ENCODE data around the gene SHB.

DNA sequence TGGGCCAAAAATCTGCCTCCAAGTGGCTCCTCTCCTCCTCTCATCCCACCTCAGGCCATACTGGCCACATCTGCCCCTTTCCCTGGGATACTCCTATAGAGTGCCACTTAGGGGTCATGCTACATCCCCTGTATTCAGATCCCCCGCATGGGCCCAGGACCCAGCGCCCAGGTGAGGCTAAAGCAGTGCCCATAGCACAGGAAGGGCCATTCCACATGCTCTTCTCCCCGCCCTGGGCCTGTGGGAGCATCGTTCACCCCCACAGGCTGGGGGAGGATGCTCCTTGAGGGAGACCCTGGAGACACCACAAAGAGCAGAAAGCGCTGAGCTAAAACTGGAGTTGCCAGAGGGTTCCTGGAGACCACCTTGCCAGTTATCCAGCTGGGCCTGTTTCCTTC lies 112.6 kb downstream of the SHB start:
- no peak for TF ChIP-seq EP300 (IDR thresholded peaks at IDR 0.05)
- TF ChIP-seq, protein P1, sequence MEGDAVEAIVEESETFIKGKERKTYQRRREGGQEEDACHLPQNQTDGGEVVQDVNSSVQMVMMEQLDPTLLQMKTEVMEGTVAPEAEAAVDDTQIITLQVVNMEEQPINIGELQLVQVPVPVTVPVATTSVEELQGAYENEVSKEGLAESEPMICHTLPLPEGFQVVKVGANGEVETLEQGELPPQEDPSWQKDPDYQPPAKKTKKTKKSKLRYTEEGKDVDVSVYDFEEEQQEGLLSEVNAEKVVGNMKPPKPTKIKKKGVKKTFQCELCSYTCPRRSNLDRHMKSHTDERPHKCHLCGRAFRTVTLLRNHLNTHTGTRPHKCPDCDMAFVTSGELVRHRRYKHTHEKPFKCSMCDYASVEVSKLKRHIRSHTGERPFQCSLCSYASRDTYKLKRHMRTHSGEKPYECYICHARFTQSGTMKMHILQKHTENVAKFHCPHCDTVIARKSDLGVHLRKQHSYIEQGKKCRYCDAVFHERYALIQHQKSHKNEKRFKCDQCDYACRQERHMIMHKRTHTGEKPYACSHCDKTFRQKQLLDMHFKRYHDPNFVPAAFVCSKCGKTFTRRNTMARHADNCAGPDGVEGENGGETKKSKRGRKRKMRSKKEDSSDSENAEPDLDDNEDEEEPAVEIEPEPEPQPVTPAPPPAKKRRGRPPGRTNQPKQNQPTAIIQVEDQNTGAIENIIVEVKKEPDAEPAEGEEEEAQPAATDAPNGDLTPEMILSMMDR (IDR thresholded peaks at IDR 0.05), result no peak
